Measurements from ENCODE around the gene ICA1L. TPM values are rescaled to one million over a fixed set of nuclear protein-coding genes. Genes with fewer than 3 reads are reported as not detected.
"Not testable (repeated sequence)": the region's sequence is repeated elsewhere in the genome, so short reads cannot be mapped to it uniquely, and the experiment has no call there.

Gene ICA1L
- total and polyA plus RNA-seq, 5 donors from 2014 or later, result 0.74 to 1.9 (median 0.91) TPM

DNA sequence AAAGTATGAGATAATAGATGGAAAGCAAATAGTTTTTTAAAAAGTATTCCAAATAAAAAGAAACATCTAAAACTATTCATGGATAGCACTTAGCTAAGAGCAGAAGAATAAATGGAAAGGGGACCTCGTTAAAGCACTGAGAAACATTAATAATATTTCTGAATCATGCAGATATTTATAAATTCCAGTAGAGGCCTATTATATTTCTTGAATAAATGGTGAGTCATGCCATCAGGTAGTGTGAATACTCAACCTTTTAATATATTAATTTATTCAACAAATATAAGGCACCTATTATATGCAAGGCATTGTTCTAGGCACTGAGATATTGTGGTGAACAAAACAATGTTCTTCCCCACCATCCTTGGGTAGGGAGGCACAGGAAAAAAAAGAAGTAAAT is 53.8 kb downstream of the ICA1L start:
- Histone ChIP-seq H3K4me1 (ENCODE audit: control insufficient read depth, insufficient read depth, low read length, poor library complexity, severe bottlenecking) (no peaks in the 10 kb centered on the region), H3K4me3 (ENCODE audit: low read depth, low read length) (no peak overlapping the region), H3K27me3 (ENCODE audit: control insufficient read depth, insufficient read depth, low read length) (no peaks in the 10 kb centered on the region), H3K9me3 (ENCODE audit: control insufficient read depth in 2 of 2, low read length in 2 of 2) (no peaks in the 10 kb centered on the region), H3K27ac (ENCODE audit: insufficient read depth, low read length, poor library complexity, severe bottlenecking) (no peak overlapping the region), H3K36me3 (ENCODE audit: control insufficient read depth, insufficient read depth, low read length) (no peaks in the 10 kb centered on the region)
- Mint-ChIP-seq H3K36me3 (peaks cover 8% of the 10 kb centered on the region), H3K4me1 (no peaks in the 10 kb centered on the region), H3K27me3 (no peaks in the 10 kb centered on the region), H3K4me3 (no peak overlapping the region), H3K9me3 (peaks cover 0 to 11% (median 2%) of the 10 kb centered on the region in 7 donors), H3K27ac (no peak overlapping the region)
- no peak for ATAC-seq (ENCODE audit: low read depth in 2 of 2)
- DNase-seq, result no peak

DNA sequence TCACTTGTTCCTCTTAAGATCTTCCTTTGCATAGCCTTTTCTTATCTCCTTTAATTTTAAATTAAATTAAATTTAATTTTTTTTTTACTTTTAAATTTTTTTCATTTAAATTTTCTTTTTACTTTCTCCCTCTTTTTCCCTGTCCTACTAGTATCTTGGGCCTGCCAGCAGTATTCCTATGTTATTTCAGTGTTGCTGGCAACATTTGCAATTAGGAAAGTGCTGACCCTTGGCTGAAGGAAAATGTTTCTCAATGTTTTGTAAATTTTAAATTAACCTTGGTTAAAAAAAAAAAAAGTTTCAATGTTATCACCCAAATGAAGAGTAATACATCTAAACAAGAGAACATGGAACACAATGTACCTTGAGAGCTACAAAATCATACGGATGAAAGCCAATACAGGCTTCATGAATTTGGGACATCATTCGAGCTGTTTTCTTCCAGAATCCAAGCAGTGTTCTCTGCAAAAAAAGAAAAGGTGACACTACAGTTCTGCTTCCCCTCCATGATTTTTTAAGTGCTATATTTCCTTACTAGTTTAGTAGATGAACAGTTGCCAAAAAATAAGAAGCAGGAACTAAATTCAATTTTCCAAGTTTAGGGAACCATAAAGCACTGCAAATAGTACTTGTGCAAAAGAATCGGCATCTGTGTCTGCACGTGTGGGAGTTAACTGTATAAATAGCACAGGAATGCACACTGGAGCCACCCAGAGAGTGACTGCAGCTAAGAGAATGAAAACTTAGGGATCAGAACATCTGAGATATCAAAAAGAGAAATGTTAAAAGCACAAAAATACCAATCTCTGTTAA is 55.8 kb downstream of the ICA1L start:
- no peaks in the 10 kb centered on the region for H3K36me3 ChIP-seq (ENCODE audit: control insufficient read depth, insufficient read depth, low read length)
- ATAC-seq (ENCODE audit: low read depth in 2 of 2), result no peak
- no peak overlapping the region for H3K27ac Mint-ChIP-seq
- H3K9me3 ChIP-seq (ENCODE audit: control insufficient read depth in 2 of 2, low read length in 2 of 2), result no peaks in the 10 kb centered on the region
- H3K4me1 Mint-ChIP-seq, result no peaks in the 10 kb centered on the region
- no peak for DNase-seq
- H3K4me3 ChIP-seq (ENCODE audit: low read depth, low read length), result no peak overlapping the region
- H3K27ac ChIP-seq (ENCODE audit: insufficient read depth, low read length, poor library complexity, severe bottlenecking), result no peak overlapping the region
- peaks cover 0 to 11% (median 2%) of the 10 kb centered on the region in 7 donors for H3K9me3 Mint-ChIP-seq
- no peak overlapping the region for H3K4me3 Mint-ChIP-seq
- H3K36me3 Mint-ChIP-seq, result peaks cover 11% of the 10 kb centered on the region
- H3K27me3 Mint-ChIP-seq, result no peaks in the 10 kb centered on the region
- no peaks in the 10 kb centered on the region for H3K4me1 ChIP-seq (ENCODE audit: control insufficient read depth, insufficient read depth, low read length, poor library complexity, severe bottlenecking)
- no peaks in the 10 kb centered on the region for H3K27me3 ChIP-seq (ENCODE audit: control insufficient read depth, insufficient read depth, low read length)

DNA sequence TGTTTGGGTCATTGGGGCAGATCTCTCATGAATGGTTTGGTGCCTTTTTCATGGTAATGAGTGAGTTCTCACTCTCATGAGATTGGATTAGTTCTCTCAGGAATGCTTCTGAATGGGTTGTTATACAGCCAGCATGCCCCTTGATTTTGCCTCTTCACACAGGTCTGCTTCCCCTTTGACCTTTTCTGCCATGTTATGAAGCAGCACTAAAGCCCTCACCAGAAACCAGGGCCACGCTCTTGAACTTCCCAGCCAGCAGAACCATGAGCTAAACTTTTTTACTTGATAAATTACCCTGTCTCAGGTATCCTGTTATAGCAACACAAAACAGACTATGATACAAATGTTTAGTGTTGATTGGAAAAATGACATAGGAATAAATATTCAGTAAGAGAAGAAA is 57.3 kb downstream of the ICA1L start:
- H3K9me3 ChIP-seq (ENCODE audit: control insufficient read depth in 2 of 2, low read length in 2 of 2), result no peaks in the 10 kb centered on the region
- no peak overlapping the region for H3K27ac ChIP-seq (ENCODE audit: insufficient read depth, low read length, poor library complexity, severe bottlenecking)
- H3K4me1 ChIP-seq (ENCODE audit: control insufficient read depth, insufficient read depth, low read length, poor library complexity, severe bottlenecking), result no peaks in the 10 kb centered on the region
- DNase-seq, result no peak
- H3K27me3 Mint-ChIP-seq, result no peaks in the 10 kb centered on the region
- no peak overlapping the region for H3K27ac Mint-ChIP-seq
- H3K4me1 Mint-ChIP-seq, result no peaks in the 10 kb centered on the region
- no peaks in the 10 kb centered on the region for H3K27me3 ChIP-seq (ENCODE audit: control insufficient read depth, insufficient read depth, low read length)
- no peak overlapping the region for H3K4me3 Mint-ChIP-seq
- no peaks in the 10 kb centered on the region for H3K36me3 ChIP-seq (ENCODE audit: control insufficient read depth, insufficient read depth, low read length)
- H3K9me3 Mint-ChIP-seq, result peaks cover 0 to 11% (median 4%) of the 10 kb centered on the region in 7 donors
- no peak for ATAC-seq (ENCODE audit: low read depth in 2 of 2)
- H3K36me3 Mint-ChIP-seq, result peaks cover 17% of the 10 kb centered on the region
- H3K4me3 ChIP-seq (ENCODE audit: low read depth, low read length), result no peak overlapping the region

DNA sequence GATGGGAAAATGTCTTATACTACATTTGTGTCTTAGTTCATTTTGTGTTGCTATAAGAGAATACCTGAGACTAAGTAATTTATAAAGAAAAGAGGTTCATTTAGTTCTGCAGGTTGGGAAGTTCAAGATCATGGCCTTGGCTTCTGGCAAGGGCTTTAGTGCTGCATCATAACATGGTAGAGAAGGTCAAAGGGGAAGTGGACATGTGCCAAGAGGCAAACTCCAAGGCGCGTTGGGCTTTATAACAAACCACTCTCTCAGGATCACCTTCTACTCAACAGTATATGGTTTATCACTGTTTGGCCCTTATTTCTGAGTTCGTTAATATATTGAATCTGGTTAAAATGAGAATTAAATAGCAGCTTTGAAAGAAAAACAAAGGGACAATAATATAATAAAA is 58.2 kb downstream of the ICA1L start:
- H3K9me3 Mint-ChIP-seq, result peaks cover 0 to 11% (median 5%) of the 10 kb centered on the region in 7 donors
- no peaks in the 10 kb centered on the region for H3K4me1 Mint-ChIP-seq
- no peaks in the 10 kb centered on the region for H3K27me3 Mint-ChIP-seq
- peaks cover 24% of the 10 kb centered on the region for H3K36me3 Mint-ChIP-seq
- no peak overlapping the region for H3K4me3 Mint-ChIP-seq
- Histone ChIP-seq H3K27ac (ENCODE audit: insufficient read depth, low read length, poor library complexity, severe bottlenecking) (no peak overlapping the region), H3K36me3 (ENCODE audit: control insufficient read depth, insufficient read depth, low read length) (no peaks in the 10 kb centered on the region), H3K4me1 (ENCODE audit: control insufficient read depth, insufficient read depth, low read length, poor library complexity, severe bottlenecking) (no peaks in the 10 kb centered on the region), H3K27me3 (ENCODE audit: control insufficient read depth, insufficient read depth, low read length) (no peaks in the 10 kb centered on the region), H3K4me3 (ENCODE audit: low read depth, low read length) (no peak overlapping the region), H3K9me3 (ENCODE audit: control insufficient read depth in 2 of 2, low read length in 2 of 2) (no peaks in the 10 kb centered on the region)
- H3K27ac Mint-ChIP-seq, result no peak overlapping the region
- DNase-seq (no peak), ATAC-seq (ENCODE audit: low read depth in 2 of 2) (no peak)

DNA sequence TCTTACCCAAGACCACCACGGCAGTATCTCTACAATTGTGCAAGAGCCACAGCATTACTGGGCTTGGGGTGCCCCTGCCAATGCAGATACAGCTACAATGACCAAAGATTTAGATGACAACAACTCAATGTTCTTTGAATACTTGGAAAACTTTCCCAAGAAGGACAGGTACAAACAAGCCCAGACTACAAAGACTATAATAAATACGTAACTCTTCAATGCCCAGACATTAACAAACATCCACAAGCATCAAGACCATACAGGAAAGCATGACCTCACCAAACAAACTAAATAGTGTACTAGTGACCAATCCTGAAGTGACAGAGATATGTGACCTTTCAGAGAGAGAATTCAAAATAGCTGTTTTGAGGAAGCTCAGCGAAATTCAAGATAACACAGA is 62.8 kb downstream of the ICA1L start:
- no peaks in the 10 kb centered on the region for H3K27me3 ChIP-seq (ENCODE audit: control insufficient read depth, insufficient read depth, low read length)
- DNase-seq (no peak), ATAC-seq (ENCODE audit: low read depth in 2 of 2) (no peak)
- H3K4me1 Mint-ChIP-seq, result no peaks in the 10 kb centered on the region
- H3K27me3 Mint-ChIP-seq, result no peaks in the 10 kb centered on the region
- peaks cover 0 to 6% (median 2%) of the 10 kb centered on the region in 7 donors for H3K9me3 Mint-ChIP-seq
- H3K4me3 Mint-ChIP-seq, result no peak overlapping the region
- H3K27ac Mint-ChIP-seq, result no peak overlapping the region
- no peak overlapping the region for H3K4me3 ChIP-seq (ENCODE audit: low read depth, low read length)
- H3K36me3 Mint-ChIP-seq, result peaks cover 37% of the 10 kb centered on the region
- no peak overlapping the region for H3K27ac ChIP-seq (ENCODE audit: insufficient read depth, low read length, poor library complexity, severe bottlenecking)
- no peaks in the 10 kb centered on the region for H3K4me1 ChIP-seq (ENCODE audit: control insufficient read depth, insufficient read depth, low read length, poor library complexity, severe bottlenecking)
- no peaks in the 10 kb centered on the region for H3K9me3 ChIP-seq (ENCODE audit: control insufficient read depth in 2 of 2, low read length in 2 of 2)
- H3K36me3 ChIP-seq (ENCODE audit: control insufficient read depth, insufficient read depth, low read length), result no peaks in the 10 kb centered on the region

DNA sequence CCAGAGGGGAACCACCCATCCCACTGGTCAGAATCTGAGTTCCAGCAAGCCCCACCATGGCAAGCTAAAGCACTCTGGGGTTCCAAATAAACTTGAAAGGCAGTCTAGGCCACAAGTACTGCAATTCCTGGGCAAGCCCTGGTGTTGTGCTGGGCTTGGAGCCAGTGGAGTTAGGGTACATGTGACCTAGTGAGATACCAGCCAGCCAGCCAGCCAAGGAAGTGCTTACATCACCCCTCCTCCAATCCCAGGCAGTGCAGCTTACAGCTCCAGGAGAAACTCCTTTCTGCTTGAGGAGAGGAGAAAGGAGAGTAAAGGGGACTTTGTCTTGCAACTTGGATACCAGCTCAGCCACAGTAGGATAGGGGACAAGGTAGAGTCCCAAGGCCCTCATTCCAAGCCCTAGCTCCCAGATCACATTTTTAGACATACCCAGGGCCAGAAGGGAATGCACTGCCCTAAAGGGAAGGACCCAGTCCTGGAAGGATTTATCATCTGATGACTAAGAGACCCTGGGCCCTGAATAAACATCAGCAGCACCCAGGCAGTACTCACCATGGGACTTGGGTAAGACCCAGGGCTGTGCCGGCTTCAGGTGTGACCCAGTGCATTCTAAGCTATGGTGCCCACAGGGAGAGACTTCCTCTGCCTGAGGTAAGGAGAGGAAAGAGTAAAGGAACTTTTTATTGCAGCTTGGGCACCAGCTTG is 64.0 kb downstream of the ICA1L start:
- H3K9me3 Mint-ChIP-seq; H3K4me3 Mint-ChIP-seq; DNase-seq; H3K36me3 ChIP-seq (ENCODE audit: control insufficient read depth, insufficient read depth, low read length); ATAC-seq (ENCODE audit: low read depth in 2 of 2); H3K27me3 ChIP-seq (ENCODE audit: control insufficient read depth, insufficient read depth, low read length); H3K27ac Mint-ChIP-seq; H3K4me3 ChIP-seq (ENCODE audit: low read depth, low read length); H3K27me3 Mint-ChIP-seq; H3K4me1 ChIP-seq (ENCODE audit: control insufficient read depth, insufficient read depth, low read length, poor library complexity, severe bottlenecking); H3K4me1 Mint-ChIP-seq; H3K27ac ChIP-seq (ENCODE audit: insufficient read depth, low read length, poor library complexity, severe bottlenecking); H3K9me3 ChIP-seq (ENCODE audit: control insufficient read depth in 2 of 2, low read length in 2 of 2): not testable (repeated sequence)
- H3K36me3 Mint-ChIP-seq, result peaks cover 41% of the 10 kb centered on the region

DNA sequence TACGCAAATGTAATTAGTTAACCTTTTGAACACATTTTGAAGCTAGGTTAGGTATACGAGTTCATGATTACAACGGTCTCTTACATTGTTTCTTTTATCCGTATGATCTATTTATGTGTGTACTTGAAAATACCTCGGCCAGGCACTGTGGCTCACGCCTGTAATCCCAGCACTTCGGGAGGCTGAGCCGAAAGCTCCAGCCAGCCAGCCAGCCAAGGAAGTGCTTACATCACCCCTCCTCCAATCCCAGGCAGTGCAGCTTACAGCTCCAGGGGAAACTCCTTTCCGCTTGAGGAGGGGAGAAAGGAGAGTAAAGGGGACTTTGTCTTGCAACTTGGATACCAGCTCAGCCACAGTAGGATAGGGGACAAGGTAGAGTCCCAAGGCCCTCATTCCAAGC is 65.7 kb downstream of the ICA1L start:
- H3K36me3 Mint-ChIP-seq, result peaks cover 48% of the 10 kb centered on the region
- H3K4me3 Mint-ChIP-seq; H3K36me3 ChIP-seq (ENCODE audit: control insufficient read depth, insufficient read depth, low read length); H3K9me3 Mint-ChIP-seq; H3K4me1 Mint-ChIP-seq; H3K27ac Mint-ChIP-seq; DNase-seq; H3K27me3 Mint-ChIP-seq; H3K27me3 ChIP-seq (ENCODE audit: control insufficient read depth, insufficient read depth, low read length); H3K27ac ChIP-seq (ENCODE audit: insufficient read depth, low read length, poor library complexity, severe bottlenecking); H3K9me3 ChIP-seq (ENCODE audit: control insufficient read depth in 2 of 2, low read length in 2 of 2); H3K4me3 ChIP-seq (ENCODE audit: low read depth, low read length); ATAC-seq (ENCODE audit: low read depth in 2 of 2); H3K4me1 ChIP-seq (ENCODE audit: control insufficient read depth, insufficient read depth, low read length, poor library complexity, severe bottlenecking): not testable (repeated sequence)

DNA sequence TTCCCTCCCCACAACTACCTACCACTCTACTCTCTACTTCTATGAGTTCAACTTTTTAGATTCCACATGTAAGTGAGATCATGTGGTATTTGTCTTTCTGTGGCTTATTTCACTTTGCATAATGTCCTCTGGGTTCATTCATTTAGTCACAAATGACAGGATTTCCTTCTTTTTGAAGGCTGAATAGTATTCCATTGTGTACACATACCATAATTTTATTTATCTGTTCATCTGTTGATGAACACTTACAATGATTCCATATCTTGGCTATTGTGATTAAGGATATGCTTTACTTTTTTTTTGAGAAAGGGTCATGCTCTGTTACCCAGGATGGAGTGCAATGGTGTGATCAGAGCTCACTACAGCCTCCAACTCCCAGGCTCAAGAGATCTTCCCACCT is 73.6 kb downstream of the ICA1L start:
- Mint-ChIP-seq H3K9me3 (peaks cover 0 to 7% (median 4%) of the 10 kb centered on the region in 7 donors), H3K4me3 (no peak overlapping the region), H3K27me3 (no peaks in the 10 kb centered on the region), H3K36me3 (peaks cover 26% of the 10 kb centered on the region), H3K27ac (no peak overlapping the region), H3K4me1 (peaks cover 0 to 3% (median 0%) of the 10 kb centered on the region in 4 donors)
- Histone ChIP-seq H3K36me3 (ENCODE audit: control insufficient read depth, insufficient read depth, low read length) (no peaks in the 10 kb centered on the region), H3K27ac (ENCODE audit: insufficient read depth, low read length, poor library complexity, severe bottlenecking) (no peak overlapping the region), H3K4me3 (ENCODE audit: low read depth, low read length) (no peak overlapping the region), H3K9me3 (ENCODE audit: control insufficient read depth in 2 of 2, low read length in 2 of 2) (peaks cover 0 to 1% of the 10 kb centered on the region in 2 experiments), H3K4me1 (ENCODE audit: control insufficient read depth, insufficient read depth, low read length, poor library complexity, severe bottlenecking) (no peaks in the 10 kb centered on the region), H3K27me3 (ENCODE audit: control insufficient read depth, insufficient read depth, low read length) (no peaks in the 10 kb centered on the region)
- no peak for DNase-seq
- ATAC-seq (ENCODE audit: low read depth in 2 of 2), result no peak
